GM18517 (cell line): Measurements from ENCODE around the gene LZTS2.

Experiments used
- ATAC-seq: cut with Tn5 transposase; IDR thresholded peaks from one replicate; pipeline ENCODE4 v1.9.1; 2021; ENCODE audit warnings: mild to moderate bottlenecking, moderate library complexity; ENCODE audit not compliant: unreplicated experiment

The LZTS2 gene

GRCh38 chr10:101050208-101051069, 50.8 kb downstream of the LZTS2 start:
- no peak for ATAC-seq

- ATAC-seq, result no peak
Observed at GRCh38 chr10:101052285-101052684, 52.7 kb downstream of the LZTS2 start.

- ATAC-seq, result no peak
Observed at GRCh38 chr10:101053516-101053915, 53.9 kb downstream of the LZTS2 start.

- no peak for ATAC-seq
Observed at GRCh38 chr10:101054351-101054750, 54.7 kb downstream of the LZTS2 start.

- ATAC-seq, result no peak
Observed at GRCh38 chr10:101054876-101055275, 55.3 kb downstream of the LZTS2 start.

- ATAC-seq, result no peak
Observed at GRCh38 chr10:101055411-101055810, 55.8 kb downstream of the LZTS2 start.

GRCh38 chr10:101056365-101057151, 57.0 kb downstream of the LZTS2 start:
- no peak for ATAC-seq
